ENCODE data around the gene DLG1. TPM values are rescaled to one million over a fixed set of nuclear protein-coding genes. Genes with fewer than 3 reads are reported as not detected.

The DLG1 gene
- total and polyA plus RNA-seq, 9 of the 15 experiments (the other 6 are each of a cell fraction or from before 2014, with no cell fraction given), result 9.4 to 63.5 (median 43.6) TPM

DNA sequence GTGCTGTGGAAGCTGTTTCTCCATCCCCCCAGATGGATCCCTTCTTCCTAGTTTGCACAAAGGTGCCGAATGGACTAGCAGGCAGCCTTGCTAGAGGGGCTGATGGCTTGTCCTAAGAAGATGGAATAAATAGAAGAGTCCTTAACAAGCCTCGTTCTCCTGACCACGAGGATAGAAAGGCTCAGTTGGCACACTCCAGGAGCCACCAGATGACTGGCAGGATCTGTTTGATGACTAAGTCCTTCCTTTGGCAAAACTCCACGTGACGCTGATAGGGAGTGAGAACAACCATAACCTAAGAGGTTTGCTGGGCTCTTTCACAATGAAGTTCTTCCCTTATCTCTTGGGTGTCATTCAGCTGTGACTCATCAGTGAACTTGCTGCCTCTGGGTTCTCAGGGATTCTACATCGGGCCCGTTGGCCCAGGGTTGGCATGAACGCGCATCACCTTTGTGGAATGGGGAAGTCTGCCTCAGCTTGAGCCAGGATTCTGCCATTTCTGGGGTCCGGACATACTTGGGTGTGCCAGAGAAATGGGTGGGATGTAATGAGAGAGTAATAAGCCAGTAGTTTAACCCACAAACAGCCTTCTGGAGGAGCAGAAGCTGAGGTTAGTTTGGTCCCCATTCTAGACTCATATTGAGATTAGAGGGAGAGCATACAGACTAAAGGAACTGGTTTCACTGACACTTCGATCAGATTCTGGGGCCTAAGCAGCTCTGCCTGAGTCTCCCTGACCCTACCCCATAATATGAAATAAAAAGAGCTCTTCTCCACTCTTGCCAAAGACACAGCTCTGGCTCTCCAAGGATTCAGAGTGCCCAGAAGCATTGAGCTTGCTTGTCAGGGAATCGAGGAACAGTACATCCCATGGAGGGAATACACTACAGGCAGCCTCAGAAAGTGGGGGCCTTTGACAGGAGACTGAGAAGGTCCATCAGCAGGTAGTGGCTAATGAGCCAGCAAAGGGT lies 266.8 kb downstream of the DLG1 start (continued):
- TF ChIP-seq, protein P1, sequence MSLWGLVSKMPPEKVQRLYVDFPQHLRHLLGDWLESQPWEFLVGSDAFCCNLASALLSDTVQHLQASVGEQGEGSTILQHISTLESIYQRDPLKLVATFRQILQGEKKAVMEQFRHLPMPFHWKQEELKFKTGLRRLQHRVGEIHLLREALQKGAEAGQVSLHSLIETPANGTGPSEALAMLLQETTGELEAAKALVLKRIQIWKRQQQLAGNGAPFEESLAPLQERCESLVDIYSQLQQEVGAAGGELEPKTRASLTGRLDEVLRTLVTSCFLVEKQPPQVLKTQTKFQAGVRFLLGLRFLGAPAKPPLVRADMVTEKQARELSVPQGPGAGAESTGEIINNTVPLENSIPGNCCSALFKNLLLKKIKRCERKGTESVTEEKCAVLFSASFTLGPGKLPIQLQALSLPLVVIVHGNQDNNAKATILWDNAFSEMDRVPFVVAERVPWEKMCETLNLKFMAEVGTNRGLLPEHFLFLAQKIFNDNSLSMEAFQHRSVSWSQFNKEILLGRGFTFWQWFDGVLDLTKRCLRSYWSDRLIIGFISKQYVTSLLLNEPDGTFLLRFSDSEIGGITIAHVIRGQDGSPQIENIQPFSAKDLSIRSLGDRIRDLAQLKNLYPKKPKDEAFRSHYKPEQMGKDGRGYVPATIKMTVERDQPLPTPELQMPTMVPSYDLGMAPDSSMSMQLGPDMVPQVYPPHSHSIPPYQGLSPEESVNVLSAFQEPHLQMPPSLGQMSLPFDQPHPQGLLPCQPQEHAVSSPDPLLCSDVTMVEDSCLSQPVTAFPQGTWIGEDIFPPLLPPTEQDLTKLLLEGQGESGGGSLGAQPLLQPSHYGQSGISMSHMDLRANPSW (CRISPR knock-in tag; IDR thresholded peaks at IDR 0.05), result no peak
- TF ChIP-seq ZMIZ1 (IDR thresholded peaks at IDR 0.05; ENCODE audit: low read depth in 2 of 2, low read length in 2 of 2), result 0 out of 4 replicates have a peak, but pooled peaks of 1 of the 2 experiments have one; percentile 25
- peak; percentile 96 for TF ChIP-seq ARID1B (IDR thresholded peaks at IDR 0.05)
- TF ChIP-seq SMARCA4 (IDR thresholded peaks at IDR 0.05), result peak; percentile 99
- TF ChIP-seq MCM5 (IDR thresholded peaks at IDR 0.05; ENCODE audit: low read depth), result no peak
- TF ChIP-seq FOXK1 (CRISPR knock-in tag; IDR thresholded peaks at IDR 0.05; ENCODE audit: borderline replicate concordance), result no peak
- no peak for TF ChIP-seq DLX4 (CRISPR knock-in tag; IDR thresholded peaks at IDR 0.05)
- TF ChIP-seq TOE1 (IDR thresholded peaks at IDR 0.05; ENCODE audit: borderline replicate concordance), result peak; percentile 87; the same call in 1 of the 2 replicates
- no peak for TF ChIP-seq TOE1 (CRISPR knock-in tag; IDR thresholded peaks at IDR 0.05; ENCODE audit: borderline replicate concordance, low read depth)
- TF ChIP-seq ATF7 (IDR thresholded peaks at IDR 0.05), result peak; percentile 87
- TF ChIP-seq, protein P2, sequence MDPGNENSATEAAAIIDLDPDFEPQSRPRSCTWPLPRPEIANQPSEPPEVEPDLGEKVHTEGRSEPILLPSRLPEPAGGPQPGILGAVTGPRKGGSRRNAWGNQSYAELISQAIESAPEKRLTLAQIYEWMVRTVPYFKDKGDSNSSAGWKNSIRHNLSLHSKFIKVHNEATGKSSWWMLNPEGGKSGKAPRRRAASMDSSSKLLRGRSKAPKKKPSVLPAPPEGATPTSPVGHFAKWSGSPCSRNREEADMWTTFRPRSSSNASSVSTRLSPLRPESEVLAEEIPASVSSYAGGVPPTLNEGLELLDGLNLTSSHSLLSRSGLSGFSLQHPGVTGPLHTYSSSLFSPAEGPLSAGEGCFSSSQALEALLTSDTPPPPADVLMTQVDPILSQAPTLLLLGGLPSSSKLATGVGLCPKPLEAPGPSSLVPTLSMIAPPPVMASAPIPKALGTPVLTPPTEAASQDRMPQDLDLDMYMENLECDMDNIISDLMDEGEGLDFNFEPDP (CRISPR knock-in tag; IDR thresholded peaks at IDR 0.05), result no peak
- TF ChIP-seq MAX (CRISPR knock-in tag; IDR thresholded peaks at IDR 0.05), result peak; percentile 69; the same call in 1 of the 2 replicates
- TF ChIP-seq GATA2 (CRISPR knock-in tag; IDR thresholded peaks at IDR 0.05), result peak; percentile 11; the same call in 1 of the 2 replicates
- no peak for TF ChIP-seq PHTF2 (CRISPR knock-in tag; IDR thresholded peaks at IDR 0.05)
- TF ChIP-seq ELF4 (CRISPR knock-in tag; IDR thresholded peaks at IDR 0.05), result 0 out of 2 replicates have a peak, but pooled peaks have one; percentile 7
